PFSK-1 (cell line): ENCODE data around the gene NFE2L3.

Source experiments
- FOXP2 ChIP-seq: optimal IDR thresholded peaks from 2 replicates; pipeline ENCODE3; 2011; ENCODE audit warnings: borderline replicate concordance, control low read depth, inconsistent platforms; ENCODE audit not compliant: insufficient read depth; ENCODE audit errors: extremely low read length, extremely low read depth
- POLR2AphosphoS5 ChIP-seq: IDR thresholded peaks from 2 replicates; pipeline ENCODE4 v1.6.1; 2012; ENCODE audit warnings: low read depth, mild to moderate bottlenecking, control low read depth, low read length, moderate library complexity
- REST ChIP-seq, 2 experiments: IDR thresholded peaks; 2 replicates each; pipeline versions ENCODE4 v1.6.1 to v1.8.0; 2011 to 2012; ENCODE audit warnings: low read depth in 2 of 2, low read length in 2 of 2, control low read depth in 1 of 2, inconsistent platforms in 1 of 2, mild to moderate bottlenecking in 1 of 2, moderate library complexity in 1 of 2; ENCODE audit not compliant: insufficient read depth in 1 of 2
- SIN3A ChIP-seq: IDR thresholded peaks from 2 replicates; pipeline ENCODE4 v1.6.1; 2012; ENCODE audit warnings: mild to moderate bottlenecking, low read length, moderate library complexity, borderline replicate concordance; ENCODE audit not compliant: insufficient read depth
- TAF1 ChIP-seq: IDR thresholded peaks from 2 replicates; pipeline ENCODE4 v1.6.1; 2012; ENCODE audit warnings: low read length, control low read depth, borderline replicate concordance; ENCODE audit not compliant: insufficient read depth

Gene NFE2L3

GRCh38 chr7:26155531-26156375 is 3.8 kb downstream of the NFE2L3 start:
- TF ChIP-seq POLR2AphosphoS5, result no peak
- no peak for TF ChIP-seq TAF1
- no peak for TF ChIP-seq FOXP2
- TF ChIP-seq REST (IDR thresholded peaks at IDR 0.05; ENCODE audit: insufficient read depth in 1 of 2, low read depth in 2 of 2, low read length in 2 of 2), result no peak
- no peak for TF ChIP-seq SIN3A

GRCh38 chr7:26156451-26157420 is 4.7 kb downstream of the NFE2L3 start:
- TF ChIP-seq FOXP2 (no peak), POLR2AphosphoS5 (no peak), TAF1 (no peak), SIN3A (no peak), REST (IDR thresholded peaks at IDR 0.05; ENCODE audit: insufficient read depth in 1 of 2, low read depth in 2 of 2, low read length in 2 of 2) (no peak)

DNA sequence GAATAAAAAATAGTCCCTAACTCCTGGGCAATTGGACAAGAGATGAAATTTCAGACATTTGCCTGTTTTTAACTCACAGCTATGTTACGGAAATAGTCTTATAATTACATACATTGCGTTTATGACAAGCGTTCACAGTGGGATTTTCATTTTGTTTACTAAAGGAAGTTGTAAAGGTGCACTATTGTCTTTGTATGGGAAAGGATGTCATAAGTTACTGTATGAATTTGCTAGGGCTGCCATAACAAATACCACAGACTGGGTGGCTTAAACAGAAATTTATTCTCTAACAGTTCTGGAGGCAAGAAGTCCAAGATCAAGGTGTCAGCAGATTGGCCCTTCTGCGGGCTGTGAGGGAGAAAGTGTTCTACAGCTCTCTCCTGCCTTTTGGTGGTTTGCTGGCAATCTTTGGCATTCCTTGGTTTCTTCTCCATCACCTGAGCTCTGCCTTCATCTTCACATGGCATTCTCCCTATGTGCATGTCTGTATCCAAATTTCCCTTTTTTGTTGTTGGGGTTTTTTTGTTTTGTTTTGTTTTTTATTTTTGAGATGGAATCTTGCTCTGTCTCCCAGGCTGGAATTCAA is 5.6 kb downstream of the NFE2L3 start:
- no peak for TF ChIP-seq POLR2AphosphoS5
- no peak for TF ChIP-seq TAF1
- no peak for TF ChIP-seq SIN3A
- TF ChIP-seq REST (IDR thresholded peaks at IDR 0.05; ENCODE audit: insufficient read depth in 1 of 2, low read depth in 2 of 2, low read length in 2 of 2), result no peak
- TF ChIP-seq FOXP2, result no peak

DNA sequence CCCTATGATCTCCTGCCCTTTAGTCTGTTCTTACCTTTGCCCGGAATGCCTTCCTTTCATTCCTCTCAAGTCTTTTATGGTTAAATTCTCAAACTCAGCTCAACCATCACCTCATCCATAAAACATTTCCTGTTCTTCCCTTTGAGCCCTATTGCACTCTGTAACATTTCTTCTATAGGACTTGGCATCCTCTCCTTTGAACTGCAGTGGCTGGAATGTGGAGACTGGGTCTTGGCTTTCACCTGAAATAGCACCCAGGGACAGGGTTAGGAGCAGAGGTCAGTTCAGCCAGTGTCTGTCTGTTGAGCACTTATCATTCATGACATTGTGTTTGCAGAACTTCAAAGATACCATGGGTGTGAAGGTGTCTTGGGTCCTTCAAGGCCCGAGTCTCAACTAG is 7.2 kb downstream of the NFE2L3 start:
- no peak for TF ChIP-seq REST (IDR thresholded peaks at IDR 0.05; ENCODE audit: insufficient read depth in 1 of 2, low read depth in 2 of 2, low read length in 2 of 2)
- no peak for TF ChIP-seq SIN3A
- TF ChIP-seq TAF1, result no peak
- TF ChIP-seq POLR2AphosphoS5, result no peak
